HepG2 (cell line): Measurements from ENCODE around the gene DYNC2I2. TPM values are rescaled to one million over a fixed set of nuclear protein-coding genes. Genes with fewer than 3 reads are reported as not detected.

Experiments
- CCDC6 ChIP-seq: sonication (generic); formaldehyde crosslinking; IDR thresholded peaks from 2 replicates; pipeline ENCODE4 v1.8.1; 2022; ENCODE audit warnings: mild to moderate bottlenecking, missing genetic modification reagents, moderate library complexity
- ELF4 ChIP-seq: sonication (generic); formaldehyde crosslinking; IDR thresholded peaks from 2 replicates; pipeline ENCODE4 v1.5.0; 2020; ENCODE audit warnings: missing genetic modification reagents, mild to moderate bottlenecking, moderate library complexity, borderline replicate concordance
- GPBP1L1 ChIP-seq: sonication (generic); formaldehyde crosslinking; IDR thresholded peaks from 2 replicates; pipeline ENCODE4 v1.5.0; 2020; ENCODE audit warnings: mild to moderate bottlenecking, missing genetic modification reagents
- GTF3A ChIP-seq: sonication (generic); formaldehyde crosslinking; conservative IDR thresholded peaks from 2 replicates; pipeline ENCODE4 v1.4.0; 2020; ENCODE audit warnings: mild to moderate bottlenecking, missing genetic modification reagents
- MAZ ChIP-seq, 2 experiments: sonication (generic) in 1 of 2; formaldehyde crosslinking in 1 of 2; IDR thresholded peaks; 2 replicates each; pipeline versions ENCODE4 v1.5.0 to v1.6.1; 2012 to 2020; ENCODE audit warnings: low read depth in 2 of 2, mild to moderate bottlenecking in 2 of 2, borderline replicate concordance in 1 of 2, improper control_type of control experiment in 1 of 2, low read length in 1 of 2, missing genetic modification reagents in 1 of 2, moderate library complexity in 1 of 2
- MED13 ChIP-seq: sonication (generic); formaldehyde crosslinking; IDR thresholded peaks from 2 replicates; pipeline ENCODE4 v1.5.0; 2020; ENCODE audit warnings: missing genetic modification reagents
- MYC ChIP-seq: sonication (generic); formaldehyde crosslinking; IDR thresholded peaks from 2 replicates; pipeline ENCODE4 v1.9.0; 2021; ENCODE audit warnings: missing genetic modification reagents, borderline replicate concordance
- RCOR2 ChIP-seq: IDR thresholded peaks from 2 replicates; pipeline ENCODE4 v1.6.1; 2016; ENCODE audit warnings: missing biosample characterization, missing genetic modification reagents
- RFX5 ChIP-seq: IDR thresholded peaks from 2 replicates; pipeline ENCODE4 v1.6.1; 2011; ENCODE audit warnings: low read depth, low read length, improper control_type of control experiment
- SALL1 ChIP-seq: sonication (generic); formaldehyde crosslinking; IDR thresholded peaks from 2 replicates; pipeline ENCODE4 v1.8.0; 2022; ENCODE audit warnings: mild to moderate bottlenecking, missing genetic modification reagents
- SATB2 ChIP-seq: sonication (generic); formaldehyde crosslinking; IDR thresholded peaks from 2 replicates; pipeline ENCODE4 v1.5.0; 2020; ENCODE audit warnings: missing genetic modification reagents
- SIX1 ChIP-seq: sonication (generic); formaldehyde crosslinking; IDR thresholded peaks from 2 replicates; pipeline ENCODE4 v1.4.0; 2020; ENCODE audit warnings: missing genetic modification reagents, borderline replicate concordance
- SMYD3 ChIP-seq: sonication (generic); formaldehyde crosslinking; IDR thresholded peaks from 2 replicates; pipeline ENCODE4 v1.8.1; 2023; ENCODE audit warnings: mild to moderate bottlenecking, missing genetic modification reagents
- TOE1 ChIP-seq: sonication (generic); formaldehyde crosslinking; IDR thresholded peaks from 2 replicates; pipeline ENCODE4 v1.4.0; 2020; ENCODE audit warnings: mild to moderate bottlenecking, missing genetic modification reagents
- ZBTB44 ChIP-seq: sonication (generic); formaldehyde crosslinking; IDR thresholded peaks from 2 replicates; pipeline ENCODE4 v1.4.0; 2020; ENCODE audit warnings: missing genetic modification reagents
- ZNF12 ChIP-seq: sonication (generic); formaldehyde crosslinking; IDR thresholded peaks from 2 replicates; pipeline ENCODE4 v1.5.0; 2020; ENCODE audit warnings: missing genetic modification reagents
- ZNF17 ChIP-seq: sonication (generic); formaldehyde crosslinking; IDR thresholded peaks from 2 replicates; pipeline ENCODE4 v1.5.0; 2020; ENCODE audit warnings: mild to moderate bottlenecking, missing genetic modification reagents
- ZNF224 ChIP-seq: sonication (generic); formaldehyde crosslinking; IDR thresholded peaks from 2 replicates; pipeline ENCODE4 v1.5.0; 2020; ENCODE audit warnings: mild to moderate bottlenecking, missing genetic modification reagents
- ZNF343 ChIP-seq: sonication (generic); formaldehyde crosslinking; IDR thresholded peaks from 2 replicates; pipeline ENCODE4 v1.4.0; 2020; ENCODE audit warnings: mild to moderate bottlenecking, missing genetic modification reagents
- ZNF567 ChIP-seq: sonication (generic); formaldehyde crosslinking; IDR thresholded peaks from 2 replicates; pipeline ENCODE4 v1.8.1; 2023; ENCODE audit warnings: mild to moderate bottlenecking, missing genetic modification reagents, borderline replicate concordance
- ZNF670 ChIP-seq: sonication (generic); formaldehyde crosslinking; IDR thresholded peaks from 2 replicates; pipeline ENCODE4 v1.8.0; 2022; ENCODE audit warnings: mild to moderate bottlenecking, missing genetic modification reagents, borderline replicate concordance
- ZNF672 ChIP-seq: sonication (generic); formaldehyde crosslinking; IDR thresholded peaks from 2 replicates; pipeline ENCODE4 v1.8.1; 2022; ENCODE audit warnings: missing genetic modification reagents
- polyA plus RNA-seq, 8 experiments: library from polyadenylated mRNA; depleted of rRNA in 3 of 8; stranded (reverse) in 7 of 8; unstranded in 1 of 8; fragments of >200 nt; fragmentation: Illumina TruSeq in 4 of 8; extraction: Trizol in 4 of 8; gene quantifications; 2 replicates each; pipeline versions ENCODE4 v1.2.1 to v1.2.3, GENCODE V29; 2011 to 2016; ENCODE audit warnings: low read depth in 4 of 8, missing spikeins in 1 of 8, mixed read lengths in 1 of 8; ENCODE audit not compliant: insufficient read depth in 1 of 8
- total RNA-seq, 5 experiments: library from RNA; depleted of rRNA; stranded (reverse); fragments of >200 nt; fragmentation: Illumina TruSeq; extraction: Trizol; gene quantifications; 2 replicates each; pipeline ENCODE4 v1.2.3, GENCODE V29; 2016; ENCODE audit warnings: low read depth in 1 of 5
- TF ChIP-seq, protein P1 (sequence below): sonication (generic); formaldehyde crosslinking; IDR thresholded peaks from 2 replicates; pipeline ENCODE4 v1.5.0; 2020; ENCODE audit warnings: mild to moderate bottlenecking, missing genetic modification reagents
- TF ChIP-seq, protein P2 (sequence below): sonication (generic); formaldehyde crosslinking; IDR thresholded peaks from 2 replicates; pipeline ENCODE4 v1.8.0; 2022; ENCODE audit warnings: mild to moderate bottlenecking, missing genetic modification reagents, moderate library complexity

Gene DYNC2I2
- total and polyA plus RNA-seq, 2 of the 13 experiments (the other 11 are each of a cell fraction or from before 2014, with no cell fraction given): 13.7 to 40.2 TPM

GRCh38 chr9:128688501-128689292 lies 32.0 kb upstream of the DYNC2I2 start, which contains the start of gene SET (continued):
- no peak for TF ChIP-seq ELF4
- no peak; the same call in 1 of the 2 replicates for TF ChIP-seq MYC
- TF ChIP-seq SATB2: no peak
- no peak; the same call in 1 of the 2 replicates for TF ChIP-seq ZNF343 (CRISPR knock-in tag)
- TF ChIP-seq RFX5: no peak
- TF ChIP-seq MAZ (IDR thresholded peaks at IDR 0.05; ENCODE audit: borderline replicate concordance, low read depth, low read length): peak; percentile 90
- peak; percentile 96 for TF ChIP-seq MAZ (CRISPR knock-in tag; IDR thresholded peaks at IDR 0.05; ENCODE audit: low read depth)
- no peak for TF ChIP-seq RCOR2 (CRISPR knock-in tag)
- no peak for TF ChIP-seq GPBP1L1 (CRISPR knock-in tag)
- TF ChIP-seq, protein P1, sequence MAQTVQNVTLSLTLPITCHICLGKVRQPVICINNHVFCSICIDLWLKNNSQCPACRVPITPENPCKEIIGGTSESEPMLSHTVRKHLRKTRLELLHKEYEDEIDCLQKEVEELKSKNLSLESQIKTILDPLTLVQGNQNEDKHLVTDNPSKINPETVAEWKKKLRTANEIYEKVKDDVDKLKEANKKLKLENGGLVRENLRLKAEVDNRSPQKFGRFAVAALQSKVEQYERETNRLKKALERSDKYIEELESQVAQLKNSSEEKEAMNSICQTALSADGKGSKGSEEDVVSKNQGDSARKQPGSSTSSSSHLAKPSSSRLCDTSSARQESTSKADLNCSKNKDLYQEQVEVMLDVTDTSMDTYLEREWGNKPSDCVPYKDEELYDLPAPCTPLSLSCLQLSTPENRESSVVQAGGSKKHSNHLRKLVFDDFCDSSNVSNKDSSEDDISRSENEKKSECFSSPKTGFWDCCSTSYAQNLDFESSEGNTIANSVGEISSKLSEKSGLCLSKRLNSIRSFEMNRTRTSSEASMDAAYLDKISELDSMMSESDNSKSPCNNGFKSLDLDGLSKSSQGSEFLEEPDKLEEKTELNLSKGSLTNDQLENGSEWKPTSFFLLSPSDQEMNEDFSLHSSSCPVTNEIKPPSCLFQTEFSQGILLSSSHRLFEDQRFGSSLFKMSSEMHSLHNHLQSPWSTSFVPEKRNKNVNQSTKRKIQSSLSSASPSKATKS (CRISPR knock-in tag): no peak
- TF ChIP-seq CCDC6 (CRISPR knock-in tag): no peak; the same call in 1 of the 2 replicates
- TF ChIP-seq TOE1 (CRISPR knock-in tag): no peak; the same call in 1 of the 2 replicates
- TF ChIP-seq ZNF12 (CRISPR knock-in tag): no peak
- TF ChIP-seq ZNF17: no peak
- TF ChIP-seq ZNF670 (CRISPR knock-in tag): peak; percentile 45; the same call in 1 of the 2 replicates
- TF ChIP-seq SMYD3: 0 out of 2 replicates have a peak, but pooled peaks have one; percentile 35
- TF ChIP-seq, protein P2, sequence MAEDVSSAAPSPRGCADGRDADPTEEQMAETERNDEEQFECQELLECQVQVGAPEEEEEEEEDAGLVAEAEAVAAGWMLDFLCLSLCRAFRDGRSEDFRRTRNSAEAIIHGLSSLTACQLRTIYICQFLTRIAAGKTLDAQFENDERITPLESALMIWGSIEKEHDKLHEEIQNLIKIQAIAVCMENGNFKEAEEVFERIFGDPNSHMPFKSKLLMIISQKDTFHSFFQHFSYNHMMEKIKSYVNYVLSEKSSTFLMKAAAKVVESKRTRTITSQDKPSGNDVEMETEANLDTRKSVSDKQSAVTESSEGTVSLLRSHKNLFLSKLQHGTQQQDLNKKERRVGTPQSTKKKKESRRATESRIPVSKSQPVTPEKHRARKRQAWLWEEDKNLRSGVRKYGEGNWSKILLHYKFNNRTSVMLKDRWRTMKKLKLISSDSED (CRISPR knock-in tag): no peak
- peak; percentile 37 for TF ChIP-seq SALL1 (CRISPR knock-in tag)
- TF ChIP-seq ZNF224: 0 out of 2 replicates have a peak, but pooled peaks have one; percentile 27
- no peak for TF ChIP-seq MED13 (CRISPR knock-in tag)
- TF ChIP-seq ZNF672: 0 out of 2 replicates have a peak, but pooled peaks have one; percentile 57
- TF ChIP-seq ZNF567 (CRISPR knock-in tag): peak; percentile 62; the same call in 1 of the 2 replicates
- no peak for TF ChIP-seq SIX1
- TF ChIP-seq ZBTB44: no peak
- TF ChIP-seq GTF3A: no peak
